Right lobe of liver (tissue), 4 donors: ENCODE measurements around the gene ABLIM2.

Experiments used
- POLR2A ChIP-seq: fragments of 450-650 bp; IDR thresholded peaks from one replicate; pipeline ENCODE4 v1.6.1; 2017; ENCODE audit warnings: antibody characterized with exemption, mild to moderate bottlenecking
- TF ChIP-seq, protein P1 (sequence below), 4 donors: fragments of 200-600 bp in 3 of 4; fragments of 450-650 bp in 1 of 4; IDR thresholded peaks; one replicate each; pipeline versions ENCODE4 v1.5.1 to v1.8.0; 2016 to 2022; ENCODE audit warnings: antibody characterized with exemption in 4 of 4, mild to moderate bottlenecking in 2 of 4
- donor health status: DM: no; HTN: no; CAD: no.
- donor health status: DM: no; HTN: no; CAD: no.
- donor health status: DM: no; HTN: yes; CAD: no.

DNA sequence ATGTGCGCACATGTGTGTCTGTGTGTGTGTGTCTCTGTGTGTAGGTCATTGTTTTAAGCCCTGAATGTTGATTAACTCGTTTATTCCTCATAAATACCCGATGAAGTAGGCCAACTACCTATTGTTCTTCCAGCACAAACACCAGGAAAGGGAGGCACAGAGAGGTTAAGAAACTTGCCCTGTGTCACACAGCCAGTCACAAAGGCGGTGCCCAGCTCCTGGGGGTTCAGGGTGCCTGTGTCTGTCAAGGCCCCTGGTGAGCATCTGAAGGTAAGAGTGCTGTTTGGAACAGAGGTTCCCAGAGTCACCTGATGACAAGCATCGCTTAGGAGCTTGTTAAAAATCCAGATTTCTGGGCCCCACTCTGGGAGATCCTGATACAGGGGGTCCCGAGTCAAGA, 22.5 kb upstream of the ABLIM2 start:
- TF ChIP-seq, protein P1, sequence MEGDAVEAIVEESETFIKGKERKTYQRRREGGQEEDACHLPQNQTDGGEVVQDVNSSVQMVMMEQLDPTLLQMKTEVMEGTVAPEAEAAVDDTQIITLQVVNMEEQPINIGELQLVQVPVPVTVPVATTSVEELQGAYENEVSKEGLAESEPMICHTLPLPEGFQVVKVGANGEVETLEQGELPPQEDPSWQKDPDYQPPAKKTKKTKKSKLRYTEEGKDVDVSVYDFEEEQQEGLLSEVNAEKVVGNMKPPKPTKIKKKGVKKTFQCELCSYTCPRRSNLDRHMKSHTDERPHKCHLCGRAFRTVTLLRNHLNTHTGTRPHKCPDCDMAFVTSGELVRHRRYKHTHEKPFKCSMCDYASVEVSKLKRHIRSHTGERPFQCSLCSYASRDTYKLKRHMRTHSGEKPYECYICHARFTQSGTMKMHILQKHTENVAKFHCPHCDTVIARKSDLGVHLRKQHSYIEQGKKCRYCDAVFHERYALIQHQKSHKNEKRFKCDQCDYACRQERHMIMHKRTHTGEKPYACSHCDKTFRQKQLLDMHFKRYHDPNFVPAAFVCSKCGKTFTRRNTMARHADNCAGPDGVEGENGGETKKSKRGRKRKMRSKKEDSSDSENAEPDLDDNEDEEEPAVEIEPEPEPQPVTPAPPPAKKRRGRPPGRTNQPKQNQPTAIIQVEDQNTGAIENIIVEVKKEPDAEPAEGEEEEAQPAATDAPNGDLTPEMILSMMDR (IDR thresholded peaks at IDR 0.05): no peak
- no peak for TF ChIP-seq POLR2A
